Measurements from ENCODE around the gene HPSE2.
"Not testable (repeated sequence)": the region's sequence is repeated elsewhere in the genome, so short reads cannot be mapped to it uniquely, and the experiment has no call there.

Gene HPSE2

DNA sequence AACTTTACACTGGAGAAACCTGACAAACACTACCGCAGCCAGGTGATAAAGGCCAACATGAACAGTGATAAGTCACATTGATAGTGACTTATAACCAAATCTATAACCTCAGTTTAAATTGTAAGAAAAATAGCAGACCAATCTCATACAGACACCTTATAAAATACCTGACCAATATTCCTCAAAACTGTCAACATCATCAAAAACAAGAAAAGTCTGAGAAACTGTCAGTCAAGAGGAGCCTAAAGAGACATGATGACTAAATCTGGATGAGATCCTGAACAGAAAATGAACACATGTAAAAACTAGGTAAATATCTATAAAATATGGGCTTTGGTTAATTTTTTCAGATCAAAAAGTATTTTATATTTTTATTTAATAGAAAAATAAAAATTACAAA lies 233.3 kb downstream of the HPSE2 start:
- DNase-seq, result no peak

DNA sequence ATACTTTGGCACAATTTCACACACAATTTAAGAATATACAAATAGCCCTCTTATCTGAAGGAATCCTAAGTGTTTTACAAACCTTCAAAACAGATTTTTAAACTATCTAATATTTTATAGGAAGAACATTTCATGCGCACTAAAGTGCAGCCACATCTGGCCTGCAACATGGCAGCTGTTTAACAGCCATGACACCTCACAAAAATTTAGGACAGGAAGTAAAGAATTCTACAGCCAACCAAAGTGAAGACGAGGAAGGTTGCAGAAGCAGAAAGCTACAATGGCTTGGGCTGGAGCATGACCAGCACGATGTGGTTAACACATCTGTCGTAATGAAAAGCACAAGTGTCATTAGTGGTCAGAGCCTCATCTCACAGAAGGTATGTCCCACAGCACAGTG lies 238.1 kb downstream of the HPSE2 start:
- no peak for DNase-seq

DNA sequence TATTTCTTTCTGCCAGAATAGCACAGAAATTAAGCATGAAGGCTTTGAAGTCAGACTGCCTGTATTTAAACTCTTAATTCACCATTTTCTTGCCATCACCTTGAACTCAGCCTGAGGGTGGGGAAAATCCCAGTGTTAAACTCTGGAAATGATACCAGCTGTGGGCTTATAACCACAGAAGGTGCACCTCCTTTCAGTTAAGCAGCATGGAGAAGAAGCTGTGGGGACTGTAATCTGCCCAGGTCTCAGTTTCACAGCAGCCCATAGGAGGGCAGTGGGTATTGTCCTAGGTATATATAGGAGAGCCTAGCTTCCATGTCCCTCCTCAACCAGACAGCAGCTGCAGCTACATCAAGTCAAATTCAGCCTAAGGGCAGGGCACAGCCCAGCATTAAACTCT lies 241.6 kb downstream of the HPSE2 start:
- no peak for DNase-seq

DNA sequence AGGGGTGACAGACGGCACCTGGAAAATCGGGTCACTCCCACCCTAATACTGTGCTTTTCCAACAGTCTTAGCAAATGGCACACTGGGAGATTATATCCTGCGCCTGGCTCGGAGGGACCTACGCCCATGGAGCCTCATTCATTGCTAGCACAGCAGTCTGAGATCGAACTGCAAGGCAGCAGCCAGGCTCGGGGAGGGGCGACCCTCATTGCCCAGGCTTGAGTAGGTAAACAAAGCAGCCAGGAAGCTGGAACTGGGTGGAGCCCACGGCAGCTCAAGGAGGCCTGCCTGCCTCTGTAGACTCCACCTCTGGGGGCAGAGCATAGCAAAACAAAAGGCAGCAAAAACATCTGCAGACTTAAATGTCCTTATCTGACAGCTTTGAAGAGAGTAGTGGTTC lies 251.9 kb downstream of the HPSE2 start:
- not testable (repeated sequence) for DNase-seq

DNA sequence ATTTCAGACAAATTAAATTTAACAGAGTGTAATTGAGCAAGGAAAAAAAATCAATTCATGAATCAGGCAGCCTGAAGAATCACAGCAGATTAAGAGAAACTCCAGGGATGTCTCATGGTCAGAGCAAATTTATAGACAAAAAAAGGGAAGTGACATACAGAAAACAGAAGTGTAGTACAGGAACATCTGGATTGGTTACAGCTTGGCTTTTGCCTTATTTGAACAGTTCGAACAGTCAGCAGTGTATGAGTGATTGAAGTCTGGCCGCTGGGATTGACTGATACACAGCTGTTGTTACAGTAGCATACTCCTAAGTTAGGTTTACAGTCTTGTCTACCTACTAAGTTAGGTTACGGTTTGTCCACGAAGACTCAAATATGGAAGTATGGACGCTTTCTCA lies 255.3 kb downstream of the HPSE2 start:
- DNase-seq, result no peak

DNA sequence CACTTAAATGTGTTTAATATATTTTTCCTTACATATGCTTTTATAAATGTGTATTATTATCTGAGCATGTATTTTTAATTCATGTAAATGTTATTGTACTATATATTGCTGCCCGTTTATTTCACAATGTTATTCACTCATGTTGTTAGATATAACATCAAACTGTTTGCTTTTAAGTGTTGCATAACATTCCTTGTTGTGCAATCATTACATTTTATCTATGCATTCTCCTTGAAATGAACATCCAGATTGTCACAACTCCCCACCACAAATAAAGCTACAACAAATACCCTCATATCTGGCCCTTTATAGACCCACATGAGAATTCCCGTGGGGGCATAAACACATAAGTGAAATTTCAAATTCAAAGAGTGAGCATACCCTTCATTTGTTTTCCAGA lies 264.2 kb downstream of the HPSE2 start:
- no peak for DNase-seq

DNA sequence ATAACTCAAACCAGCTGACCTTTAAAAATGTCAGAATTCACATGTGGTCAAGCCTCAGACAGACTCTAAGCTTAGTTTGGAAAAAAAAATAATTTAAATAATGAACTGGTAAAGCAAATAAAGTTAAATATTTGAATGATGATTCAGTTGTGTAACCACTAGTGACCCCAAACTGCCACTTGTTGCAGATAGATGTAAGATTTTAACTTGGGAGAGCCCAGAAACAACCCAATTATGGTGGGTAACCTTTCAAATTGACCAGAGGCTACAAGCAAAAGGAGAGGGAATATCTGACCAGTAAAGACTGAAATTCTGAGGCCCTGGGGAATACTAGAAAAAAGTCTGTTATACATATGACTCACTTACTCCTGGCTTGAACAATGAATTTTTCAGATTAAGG lies 268.1 kb downstream of the HPSE2 start:
- DNase-seq, result no peak

DNA sequence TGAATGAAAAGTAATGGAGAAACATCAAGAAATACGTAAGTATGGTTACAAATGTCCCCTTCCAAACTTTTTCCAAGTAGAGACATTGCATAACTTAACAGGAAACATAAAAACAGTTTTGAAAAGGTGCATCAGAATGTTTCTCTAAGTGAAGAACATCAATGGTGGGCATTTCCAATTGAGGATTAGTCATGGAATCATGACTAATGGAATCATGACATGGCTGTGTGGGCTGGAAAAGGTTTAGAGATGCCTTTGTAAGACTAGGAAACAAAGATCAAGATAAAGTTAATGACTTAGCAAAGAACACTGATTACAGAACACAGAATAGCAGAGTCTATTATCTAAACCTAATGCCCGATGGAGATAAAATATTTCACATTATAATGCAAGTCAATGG lies 272.0 kb downstream of the HPSE2 start:
- no peak for DNase-seq

DNA sequence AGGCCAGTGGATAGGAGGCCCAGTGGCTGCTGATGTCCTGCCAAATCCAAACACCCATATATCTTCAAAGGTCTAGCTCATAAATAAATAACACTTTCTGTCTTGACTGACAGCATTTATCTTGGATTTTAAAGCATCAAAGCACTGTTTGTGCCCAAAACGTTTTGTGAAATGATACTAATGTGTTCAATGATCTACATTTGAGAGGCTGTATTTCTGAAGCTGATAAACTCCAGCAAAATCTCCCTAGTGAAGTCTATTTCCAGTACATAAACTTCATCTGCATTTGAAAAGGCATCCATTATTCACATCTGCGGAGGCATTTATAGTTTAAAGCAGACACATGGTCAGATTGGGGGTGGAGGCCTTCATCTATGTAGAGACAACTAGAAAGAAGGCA lies 276.3 kb downstream of the HPSE2 start:
- no peak for DNase-seq

DNA sequence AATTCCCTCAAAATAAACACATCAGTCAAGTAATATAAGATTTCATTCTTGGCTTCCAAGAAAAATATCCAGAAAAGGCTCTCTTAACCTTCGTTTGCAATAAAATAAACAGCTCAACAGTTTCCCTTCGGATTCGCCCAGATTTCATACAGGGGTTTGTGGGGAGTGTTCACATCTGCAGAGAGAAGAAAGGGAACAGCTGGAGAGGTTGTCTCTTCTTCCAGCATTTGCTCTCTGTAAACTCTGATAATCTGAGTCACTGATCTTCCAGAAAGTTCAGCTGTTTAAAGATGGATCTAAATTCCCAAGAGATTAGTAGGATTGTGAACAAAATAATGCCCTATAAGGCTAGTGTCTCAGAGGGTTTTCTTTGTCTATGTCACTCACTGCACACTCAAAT lies 277.9 kb downstream of the HPSE2 start:
- DNase-seq, result no peak

DNA sequence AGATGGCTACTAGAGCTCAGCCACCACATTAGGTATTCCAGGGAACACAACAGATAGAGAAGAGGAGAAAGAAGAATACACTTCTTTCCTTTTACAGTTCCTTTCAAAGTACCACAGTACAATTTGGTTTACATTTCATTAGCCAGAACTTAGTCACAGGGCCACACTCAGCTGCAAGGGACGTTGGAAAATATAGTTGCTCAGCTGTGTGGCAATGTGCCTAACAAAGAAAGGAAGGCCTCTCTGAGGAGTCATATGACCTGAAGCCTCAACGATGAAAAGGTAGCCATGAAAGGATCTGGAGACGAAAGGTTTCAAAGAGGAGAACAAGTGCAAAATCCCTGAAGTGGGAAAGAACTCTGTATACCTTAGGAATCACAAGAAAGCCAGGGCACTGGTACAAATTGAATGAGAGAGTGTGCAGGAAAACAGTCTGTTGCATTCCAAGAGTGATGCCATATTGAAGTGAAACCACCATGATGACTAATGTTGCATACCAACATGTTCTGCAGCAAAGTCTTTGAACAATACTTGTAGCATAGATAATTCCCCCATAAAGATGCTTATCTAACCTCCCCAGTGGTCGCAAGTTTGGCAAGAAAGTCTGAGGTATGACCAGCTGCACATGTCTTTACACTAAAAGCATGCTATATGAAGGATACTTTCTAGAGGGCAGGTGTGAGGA lies 278.9 kb downstream of the HPSE2 start:
- DNase-seq, result no peak

DNA sequence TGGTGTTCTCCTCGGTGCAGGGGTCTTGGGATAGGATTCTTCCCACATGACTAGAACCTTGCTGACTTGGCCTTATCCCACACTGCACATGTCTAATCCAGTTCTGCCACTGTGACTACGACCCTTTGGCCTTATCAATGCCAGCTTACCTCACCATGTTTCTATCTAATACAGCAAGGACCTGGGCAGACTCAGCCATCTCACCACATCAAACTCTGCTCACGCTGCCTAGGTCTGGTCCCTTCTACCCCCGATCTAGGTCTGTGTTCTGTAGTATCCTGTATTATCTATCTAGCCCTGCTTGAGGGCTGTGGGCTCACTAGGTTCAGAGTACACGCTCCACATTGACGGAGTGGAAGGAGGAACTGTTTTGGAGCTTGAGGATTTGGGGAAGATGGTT lies 282.4 kb downstream of the HPSE2 start:
- no peak for DNase-seq

DNA sequence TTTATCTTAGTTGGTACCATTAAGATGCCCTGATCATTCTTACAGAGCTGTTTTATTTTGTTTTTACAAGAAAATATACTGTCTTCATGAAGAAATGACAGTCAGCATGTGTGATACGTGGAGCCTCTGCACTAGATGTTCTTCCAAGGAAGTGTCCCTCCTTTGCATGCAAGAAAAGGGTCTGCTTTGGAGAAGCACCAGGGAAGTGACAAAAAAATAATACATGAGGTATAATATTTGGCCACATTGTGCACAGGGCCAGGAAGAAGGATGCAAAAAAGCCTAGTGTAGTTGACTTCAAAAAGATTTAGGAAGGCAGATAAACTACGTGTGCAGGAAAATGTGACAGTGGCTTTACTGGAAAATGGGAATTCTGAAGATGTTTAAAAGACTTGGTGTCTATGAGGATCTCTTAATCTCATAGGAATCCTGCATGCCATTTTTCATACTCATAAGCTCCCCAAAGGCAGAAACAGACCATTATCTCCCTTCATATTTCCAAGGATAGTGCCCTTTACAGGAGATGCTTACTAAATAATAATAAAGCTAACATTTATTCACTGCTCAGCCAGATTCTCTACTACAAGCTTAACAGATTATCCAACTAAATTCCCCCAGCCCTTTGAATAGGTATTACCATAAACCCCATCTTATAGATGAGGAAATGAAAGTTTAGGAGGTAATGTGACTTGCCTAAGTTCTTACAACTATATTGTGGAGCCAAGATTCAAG lies 284.2 kb downstream of the HPSE2 start:
- DNase-seq, result no peak

DNA sequence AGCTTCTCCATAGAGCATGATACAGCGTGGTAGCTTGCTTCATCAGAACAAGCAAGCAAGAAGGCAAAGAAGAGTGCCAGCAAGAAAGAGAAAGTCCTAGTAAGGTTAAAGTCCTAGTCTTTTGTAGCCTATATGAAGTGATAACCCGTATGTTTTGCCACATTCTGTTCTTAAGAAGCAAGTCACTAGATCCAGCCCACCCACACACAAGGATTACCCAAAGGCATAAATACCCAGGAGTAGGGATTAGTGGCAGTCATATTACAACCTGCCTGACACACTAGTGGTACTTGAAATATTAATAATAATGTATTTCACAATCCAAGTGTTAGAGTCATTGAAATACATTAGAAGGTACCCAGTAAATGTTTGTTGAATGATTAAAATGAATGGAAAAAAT lies 285.5 kb downstream of the HPSE2 start:
- no peak for DNase-seq

DNA sequence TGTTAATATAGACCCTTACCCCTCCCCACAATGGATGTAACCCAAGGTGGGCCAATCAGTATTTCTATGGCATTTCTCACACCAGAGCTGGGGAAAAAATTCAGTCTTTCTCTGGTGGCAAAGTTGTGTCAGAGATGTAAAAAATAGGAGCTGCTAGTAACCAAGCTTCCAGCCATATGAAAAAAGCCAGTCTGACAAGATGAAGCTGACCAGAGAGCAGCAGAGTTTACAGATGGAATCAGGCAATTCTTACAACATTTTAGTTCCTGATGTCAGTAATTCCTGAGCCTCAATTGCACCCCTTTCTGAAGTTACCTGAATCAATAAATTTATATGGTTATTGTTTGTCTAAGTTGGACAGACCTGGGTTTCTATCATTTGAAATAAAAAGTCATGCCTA lies 286.3 kb downstream of the HPSE2 start:
- no peak for DNase-seq

DNA sequence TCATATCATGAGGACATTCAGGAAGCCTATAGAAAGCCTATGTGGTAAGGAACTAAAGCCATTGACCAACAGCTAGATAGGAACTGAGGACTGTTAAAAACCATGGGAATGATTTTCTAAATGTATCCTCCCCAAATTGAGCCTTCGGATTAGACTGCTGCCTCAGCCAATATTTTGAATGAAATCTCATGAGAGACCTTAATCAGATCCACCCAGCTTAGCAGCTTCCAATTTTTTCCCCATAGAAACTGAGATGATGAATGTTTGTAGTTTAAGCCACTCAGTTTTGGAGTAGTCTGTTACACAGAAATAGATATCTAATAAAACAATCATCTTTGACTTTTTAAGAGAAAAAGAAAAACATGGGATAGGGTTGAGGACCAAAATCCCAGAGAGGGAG lies 292.0 kb downstream of the HPSE2 start:
- DNase-seq, result no peak

DNA sequence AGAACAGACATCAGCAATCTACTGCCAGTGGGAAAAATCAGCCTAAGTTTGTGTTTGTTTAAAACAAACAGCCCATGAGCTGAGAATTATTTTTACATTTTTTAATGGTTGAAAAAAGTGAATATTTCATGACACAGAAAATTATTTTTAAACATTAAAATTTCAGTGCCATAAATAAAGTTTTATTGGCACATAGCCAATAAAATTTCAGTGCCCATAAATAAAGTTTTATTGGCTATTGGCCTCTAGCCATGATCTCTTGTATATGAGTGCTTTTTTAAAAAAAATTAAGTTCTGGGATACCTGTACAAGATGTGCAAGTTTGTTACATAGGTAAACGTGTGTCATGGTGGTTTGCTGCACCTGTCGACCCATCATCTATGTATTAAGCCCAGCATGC lies 305.9 kb downstream of the HPSE2 start:
- DNase-seq, result no peak

DNA sequence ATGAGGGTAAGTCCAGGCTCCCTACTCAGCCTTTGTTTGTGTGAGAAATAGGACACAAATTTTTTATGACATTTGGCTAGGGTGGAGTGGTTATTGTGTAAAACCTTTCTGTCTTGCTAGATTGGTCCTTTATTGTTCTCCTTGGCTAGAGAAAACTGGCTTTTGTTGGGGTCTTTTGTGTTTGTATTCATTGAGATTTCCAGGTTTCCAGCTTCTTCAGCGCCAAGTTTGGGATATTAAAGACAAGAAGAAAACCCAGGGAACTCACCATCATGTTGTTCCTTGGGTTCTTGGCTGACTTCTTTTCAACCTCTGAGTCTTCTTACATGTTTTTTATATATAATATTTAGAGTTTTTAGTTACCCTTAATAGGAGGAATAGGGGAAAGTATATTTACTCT lies 310.0 kb downstream of the HPSE2 start:
- no peak for DNase-seq

DNA sequence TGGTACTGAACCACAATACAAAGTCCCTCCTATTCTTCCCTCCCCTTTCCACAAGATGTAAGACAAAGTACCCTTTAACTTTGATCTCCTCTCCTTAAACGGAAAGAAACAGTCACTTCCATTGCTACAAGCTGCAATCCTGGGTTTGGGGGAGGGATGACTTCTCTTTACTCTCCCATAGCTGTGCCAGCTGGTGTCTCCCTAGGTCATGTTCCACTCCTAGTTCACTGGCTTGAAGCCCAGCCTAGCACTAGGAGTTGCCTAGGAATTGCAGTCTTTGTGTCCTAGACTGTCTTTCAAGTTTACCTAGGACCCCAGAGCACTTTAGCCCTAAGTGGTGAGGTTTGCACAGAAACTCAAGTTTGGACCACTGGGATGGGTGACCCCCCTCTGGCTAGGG lies 311.1 kb downstream of the HPSE2 start:
- no peak for DNase-seq

DNA sequence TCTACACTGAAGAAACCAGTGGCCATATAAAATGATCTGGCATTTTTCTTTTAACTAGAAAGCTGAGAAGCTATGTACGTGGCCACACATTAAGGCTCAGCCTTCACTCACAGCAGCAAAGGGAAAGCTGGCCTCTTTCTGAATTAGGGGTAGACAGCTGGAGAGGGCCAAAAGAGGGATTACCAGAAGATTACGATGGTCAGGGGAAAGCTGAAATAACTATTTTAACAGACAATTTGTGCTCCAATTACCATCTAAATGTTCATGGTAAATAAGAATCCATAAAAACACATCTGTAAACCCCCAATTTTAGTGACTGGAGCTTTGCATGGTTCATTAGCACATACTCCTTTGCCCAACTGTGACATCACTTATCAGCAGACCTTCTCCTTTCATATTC lies 314.3 kb downstream of the HPSE2 start:
- DNase-seq, result no peak

DNA sequence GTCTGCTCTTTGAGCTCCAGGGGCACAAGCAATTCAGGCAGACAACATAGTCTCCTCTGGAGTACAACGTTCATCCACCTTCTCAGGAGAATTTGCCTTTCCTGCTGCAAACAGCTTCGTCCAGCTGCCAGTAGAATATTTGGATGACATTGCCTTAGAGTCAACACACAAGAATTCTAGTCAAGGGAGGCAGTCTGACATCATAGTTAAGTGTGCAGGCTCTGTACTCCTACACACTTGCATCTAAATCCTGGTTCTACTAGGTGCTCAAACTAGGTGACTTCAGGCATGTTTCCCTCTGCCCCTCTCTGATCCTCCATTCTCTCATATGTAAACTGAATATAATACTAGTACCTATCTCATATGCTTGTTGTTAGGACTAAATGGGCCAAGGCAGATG lies 314.8 kb downstream of the HPSE2 start:
- DNase-seq, result no peak

DNA sequence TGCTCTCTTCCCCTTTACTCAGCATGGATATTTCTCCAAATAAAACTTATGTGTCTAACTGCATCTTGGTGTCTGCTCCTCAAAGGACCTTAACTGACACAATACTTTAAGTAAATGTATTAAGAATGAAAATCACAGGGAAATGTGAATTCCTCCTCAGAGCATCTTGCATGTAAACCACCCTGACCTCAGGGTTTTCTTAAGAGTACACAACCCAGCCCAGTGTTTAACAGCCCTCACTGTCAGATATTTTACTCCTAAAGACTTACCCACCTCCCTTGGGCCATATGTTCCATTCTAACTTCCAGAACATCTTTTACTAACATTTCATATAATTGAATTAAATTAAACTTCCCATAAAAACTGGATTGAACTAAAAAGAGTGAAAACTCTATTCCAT lies 315.3 kb downstream of the HPSE2 start:
- no peak for DNase-seq

DNA sequence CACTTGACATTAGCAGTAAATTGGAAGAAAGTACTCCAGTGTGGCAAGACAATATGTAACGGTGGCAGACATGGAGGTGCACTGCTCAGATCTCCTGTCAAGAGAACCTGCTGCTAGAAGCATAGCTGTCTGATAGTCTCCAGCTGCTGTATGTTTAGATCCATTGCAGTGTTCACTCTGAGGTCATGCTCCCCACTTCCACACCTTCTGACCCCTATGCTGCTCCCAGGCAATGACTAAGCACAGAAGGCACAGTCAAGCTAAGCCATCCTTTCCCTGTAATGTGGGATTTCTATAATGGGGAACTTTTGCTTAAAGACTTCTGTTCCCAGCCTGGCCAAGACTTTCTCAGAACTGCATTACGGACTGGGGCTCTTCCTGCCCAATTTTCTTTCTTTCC lies 315.8 kb downstream of the HPSE2 start:
- DNase-seq, result no peak

DNA sequence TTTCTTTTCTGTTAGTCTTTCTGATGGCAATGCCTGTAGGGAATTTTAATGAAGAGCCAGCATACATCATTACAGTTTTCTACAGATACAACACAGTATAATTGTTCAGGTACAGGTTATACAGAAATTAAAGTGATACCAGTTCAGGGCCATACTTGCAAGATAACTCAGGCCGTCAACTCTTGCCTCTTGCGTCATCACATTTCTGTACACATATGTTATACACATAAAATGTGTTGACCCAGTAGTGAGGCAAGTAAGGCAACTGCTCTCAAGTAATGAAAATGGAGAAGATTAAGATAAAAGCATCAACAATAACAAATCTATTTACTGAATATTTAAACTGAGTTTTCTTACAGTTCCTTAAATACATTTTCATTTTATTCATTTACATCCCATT lies 317.8 kb downstream of the HPSE2 start:
- no peak for DNase-seq

DNA sequence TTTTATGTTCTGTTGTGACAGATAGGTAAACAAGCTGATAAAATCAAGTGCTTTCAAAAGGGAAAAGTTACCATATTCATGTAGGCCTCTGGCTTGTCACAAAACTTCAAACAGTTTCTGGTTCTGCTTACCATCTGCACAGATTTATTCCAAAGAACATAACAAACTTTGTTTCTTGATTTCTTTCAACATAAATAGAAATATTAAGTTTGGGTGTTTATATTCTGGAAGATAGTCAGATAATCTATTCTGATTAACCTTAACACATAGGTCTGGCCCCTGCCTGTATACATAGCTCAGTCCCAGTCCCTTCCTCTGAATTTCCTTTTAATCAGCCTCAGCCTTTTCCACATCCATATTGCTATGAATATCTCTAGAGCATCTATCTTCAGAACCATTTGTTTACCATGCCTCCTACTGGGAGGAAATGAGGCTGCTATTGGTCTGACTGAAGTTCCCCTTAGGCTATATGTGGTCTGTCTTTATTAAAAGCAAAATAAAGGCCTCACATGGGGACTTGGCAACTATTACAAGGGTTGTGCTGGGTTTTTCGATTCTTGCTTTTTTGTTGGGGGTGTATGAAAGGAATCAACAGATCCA lies 319.0 kb downstream of the HPSE2 start:
- no peak for DNase-seq
